ENCODE results near the gene SCN5A.

The SCN5A gene

GRCh38 chr3:38598791-38599190 is 50.7 kb downstream of the SCN5A start:
- no peak for DNase-seq

- no peak for DNase-seq
These were observed 51.9 kb downstream of the SCN5A start for GRCh38 chr3:38597502-38598060.

- DNase-seq = no peak
These were observed 54.1 kb downstream of the SCN5A start for GRCh38 chr3:38595393-38595792.

- no peak for DNase-seq
These were observed 59.0 kb downstream of the SCN5A start for GRCh38 chr3:38590521-38590920.

- no peak for DNase-seq
These were observed 60.2 kb downstream of the SCN5A start for GRCh38 chr3:38588995-38589937.

GRCh38 chr3:38588371-38588971 is 61.0 kb downstream of the SCN5A start:
- no peak for DNase-seq

- no peak for DNase-seq
These were observed 61.8 kb downstream of the SCN5A start for GRCh38 chr3:38587548-38588131.

GRCh38 chr3:38586546-38587520 is 62.7 kb downstream of the SCN5A start:
- no peak for DNase-seq

- DNase-seq = no peak
These were observed 63.6 kb downstream of the SCN5A start for GRCh38 chr3:38585791-38586420.

GRCh38 chr3:38583688-38584087 is 65.8 kb downstream of the SCN5A start:
- DNase-seq = no peak

- DNase-seq = no peak
These were observed 66.4 kb downstream of the SCN5A start for GRCh38 chr3:38582941-38583645.

- no peak for DNase-seq
These were observed 67.2 kb downstream of the SCN5A start for GRCh38 chr3:38582316-38582715.

- no peak for DNase-seq
These were observed 67.7 kb downstream of the SCN5A start for GRCh38 chr3:38581774-38582173.

GRCh38 chr3:38580450-38581382 is 68.8 kb downstream of the SCN5A start:
- no peak for DNase-seq

GRCh38 chr3:38579551-38580449 is 69.7 kb downstream of the SCN5A start:
- DNase-seq = no peak

GRCh38 chr3:38579141-38579540 is 70.3 kb downstream of the SCN5A start:
- no peak for DNase-seq

GRCh38 chr3:38578551-38578950 is 70.9 kb downstream of the SCN5A start:
- no peak for DNase-seq

- DNase-seq = no peak
These were observed 71.4 kb downstream of the SCN5A start for GRCh38 chr3:38578081-38578475.
